Tracheal epithelial cell (primary cell): ENCODE measurements around the gene DTX3L. TPM values are rescaled to one million over a fixed set of nuclear protein-coding genes. Genes with fewer than 3 reads are reported as not detected.

Experiments
- total RNA-seq: library from RNA; depleted of rRNA; stranded (reverse); fragments of >200 nt; gene quantifications from 2 replicates; pipeline ENCODE4 v1.2.1, GENCODE V29; 2014

DTX3L gene
- total RNA-seq = 9.4 and 15.2 TPM in 2 replicates

DNA sequence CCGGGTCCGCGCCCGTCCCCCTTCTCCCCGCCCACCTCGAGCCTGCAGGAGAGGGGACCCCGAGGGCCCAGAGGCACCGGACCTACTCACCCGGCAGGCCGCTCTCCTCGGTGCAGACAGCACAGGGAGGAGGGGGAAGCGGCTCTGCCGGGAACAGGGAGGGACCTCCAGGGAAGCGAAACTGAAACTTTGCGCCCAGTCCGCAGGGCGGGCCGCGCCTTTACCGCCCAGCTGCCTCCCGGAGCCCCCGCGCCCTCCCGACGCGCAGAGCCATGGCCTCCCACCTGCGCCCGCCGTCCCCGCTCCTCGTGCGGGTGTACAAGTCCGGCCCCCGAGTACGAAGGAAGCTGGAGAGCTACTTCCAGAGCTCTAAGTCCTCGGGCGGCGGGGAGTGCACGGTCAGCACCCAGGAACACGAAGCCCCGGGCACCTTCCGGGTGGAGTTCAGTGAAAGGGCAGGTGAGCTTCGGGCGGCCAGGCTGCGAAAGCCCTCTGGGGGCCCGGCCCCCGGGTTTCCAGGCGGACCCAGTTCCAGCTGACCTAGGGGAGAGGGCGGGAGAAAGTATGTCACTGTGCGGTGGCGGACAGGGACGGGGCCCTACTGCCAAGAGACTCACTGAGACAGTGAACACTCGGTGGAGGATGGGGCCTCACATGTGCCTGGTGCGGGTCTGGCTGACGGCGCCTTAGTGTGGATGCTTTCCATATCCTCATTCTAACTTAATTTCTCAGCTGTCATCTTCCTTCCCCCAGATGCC lies at the start of gene DTX3L, which contains the start of gene PARP9:
Gene DTX3L, plus strand, starts transcription at position 184 of the 758 bp plus-strand sequence. Its CDS starts 89 bp downstream, at position 273.
Gene PARP9, minus strand, starts transcription at position 146 of the 758 bp plus-strand sequence. CDS start 4,680 bp downstream, outside the sequence.

DNA sequence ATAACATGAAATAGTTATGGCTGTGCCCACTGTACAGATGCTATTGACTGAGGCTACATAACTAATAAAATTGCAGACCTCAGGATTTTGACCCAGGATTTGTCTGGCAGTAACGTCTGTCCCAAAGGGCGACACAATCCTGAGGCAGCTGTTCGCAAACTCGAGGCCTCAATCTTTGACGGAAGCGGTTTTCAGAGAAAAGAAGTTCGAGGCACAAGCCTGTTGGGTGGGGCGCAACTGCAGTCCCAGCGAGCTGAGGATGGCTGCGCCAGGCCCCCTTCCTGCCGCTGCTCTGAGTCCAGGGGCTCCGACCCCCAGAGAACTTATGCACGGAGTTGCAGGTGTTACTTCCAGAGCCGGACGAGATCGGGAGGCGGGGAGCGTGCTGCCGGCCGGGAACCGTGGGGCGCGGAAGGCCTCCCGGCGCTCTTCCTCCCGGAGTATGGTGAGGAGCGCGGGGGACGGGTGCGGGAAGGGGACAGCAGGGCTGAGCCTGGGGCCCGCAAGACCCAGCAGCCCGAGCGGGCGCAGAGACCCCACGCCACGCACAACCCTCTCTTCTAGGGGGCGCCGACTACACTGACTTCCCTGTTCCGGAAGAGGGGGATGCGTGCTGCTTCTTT lies 13.4 kb downstream of the DTX3L start, which contains the start of gene PARP15:
Gene PARP15, plus strand, starts transcription at position 242 of the 623 bp plus-strand sequence. Its CDS starts 18 bp downstream, at position 260.

Other genes starting within 250 kb of the DTX3L start
- gene CSTA, start 239.1 kb upstream of the DTX3L start, total RNA-seq = 184 and 324 TPM in 2 replicates
- gene MIX23, start 181.1 kb upstream of the DTX3L start, total RNA-seq = 35.0 and 58.6 TPM in 2 replicates
- 15.1 and 22.9 TPM in 2 replicates for gene FAM162A, start 180.2 kb upstream of the DTX3L start, total RNA-seq
- 1.4 and 3.2 TPM in 2 replicates for gene WDR5B, start 148.3 kb upstream of the DTX3L start, total RNA-seq
- 35.4 and 40.3 TPM in 2 replicates for gene KPNA1, start 49.4 kb upstream of the DTX3L start, total RNA-seq
- gene PARP9, start within 50 bp of the DTX3L start, total RNA-seq = 8.7 and 11.8 TPM in 2 replicates
- not detected in 2 replicates for gene PARP15, start 13.3 kb downstream of the DTX3L start, total RNA-seq
- 18.8 and 44.8 TPM in 2 replicates for gene PARP14, start 116.5 kb downstream of the DTX3L start, total RNA-seq
- gene HSPBAP1, start 229.5 kb downstream of the DTX3L start, total RNA-seq = 10.1 and 14.1 TPM in 2 replicates
- gene SLC49A4, start 230.7 kb downstream of the DTX3L start, total RNA-seq = 34.7 and 35.4 TPM in 2 replicates